Right renal pelvis (tissue), 4 donors: ENCODE data around the gene NEU1. TPM values are rescaled to one million over a fixed set of nuclear protein-coding genes. Genes with fewer than 3 reads are reported as not detected.
A peak's percentile ranks its signal among the peaks of the same experiment; 100 is the strongest.

Experiments
- DNase-seq, 4 donors: peaks; one replicate each; pipeline ENCODE4 v3.0.0-alpha.2; 2013; ENCODE audit warnings: low read depth in 4 of 4, low spot score in 3 of 4, missing footprints in 1 of 4
- polyA plus RNA-seq, 4 donors: library from polyadenylated mRNA; unstranded; fragments of 120-200 nt; gene quantifications; one replicate each; pipeline ENCODE4 v1.2.1, GENCODE V29; 2013; ENCODE audit not compliant: insufficient read length in 4 of 4

NEU1 gene
- polyA plus RNA-seq, 4 donors: 76.5 to 91.2 (median 76.6) TPM

DNA sequence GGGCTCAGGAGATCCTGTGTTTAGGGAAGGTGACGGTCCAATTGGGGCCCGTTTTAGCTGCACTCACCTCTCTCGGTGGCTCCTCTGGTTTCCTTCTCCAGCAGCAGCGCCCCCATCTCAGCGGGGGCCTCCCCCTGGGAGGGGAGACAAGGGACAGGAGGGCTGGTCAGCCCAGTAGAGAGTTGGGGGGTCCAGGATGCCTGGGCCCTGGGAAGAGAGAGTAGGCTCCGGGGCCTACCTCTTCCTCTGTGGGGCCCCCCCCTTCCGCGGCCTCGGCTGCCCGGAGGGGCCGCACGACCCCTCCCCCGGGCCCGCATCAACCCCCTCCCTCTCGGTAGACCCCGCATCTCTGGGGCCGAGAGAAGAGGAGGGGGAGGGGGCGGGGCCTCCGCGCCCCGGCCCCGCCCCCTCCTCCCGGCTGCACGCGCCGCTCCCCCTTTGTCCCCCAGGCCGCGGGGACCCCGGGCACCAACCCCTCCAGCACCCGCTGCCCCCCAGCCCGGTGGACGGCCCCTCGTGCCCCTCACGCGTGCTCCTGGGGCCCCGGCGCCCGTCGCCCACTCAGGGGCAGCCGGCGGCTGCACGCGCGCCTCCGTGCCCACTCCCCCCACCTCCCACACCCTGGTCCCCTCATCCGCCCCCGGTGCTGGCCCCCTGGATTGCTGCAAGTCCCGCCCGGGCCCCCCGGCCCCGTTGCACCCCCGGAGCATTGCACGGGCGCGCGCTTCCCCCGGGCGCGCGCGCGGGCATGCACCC, 34.4 kb upstream of the NEU1 start:
- peak in 1 of 4 donors; percentile 6 for DNase-seq

DNA sequence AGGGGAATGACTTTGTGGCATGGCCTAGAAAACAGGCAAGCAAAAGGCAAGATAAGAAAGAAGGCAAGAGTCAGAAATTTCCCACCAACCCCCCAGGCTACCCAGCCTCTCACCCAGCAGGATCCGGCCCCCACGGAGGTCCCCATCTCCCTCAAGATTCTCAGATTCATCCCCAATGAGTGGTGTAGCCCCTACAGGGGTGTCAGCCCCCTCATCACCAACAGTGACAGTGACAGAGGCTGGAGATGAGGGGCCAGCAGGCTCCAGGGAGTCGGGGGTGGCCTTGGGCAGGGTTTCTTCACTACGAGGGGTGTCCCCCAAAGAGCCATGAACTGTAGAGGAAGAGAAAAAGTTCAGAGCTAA, 33.9 kb upstream of the NEU1 start:
- DNase-seq: no peak

DNA sequence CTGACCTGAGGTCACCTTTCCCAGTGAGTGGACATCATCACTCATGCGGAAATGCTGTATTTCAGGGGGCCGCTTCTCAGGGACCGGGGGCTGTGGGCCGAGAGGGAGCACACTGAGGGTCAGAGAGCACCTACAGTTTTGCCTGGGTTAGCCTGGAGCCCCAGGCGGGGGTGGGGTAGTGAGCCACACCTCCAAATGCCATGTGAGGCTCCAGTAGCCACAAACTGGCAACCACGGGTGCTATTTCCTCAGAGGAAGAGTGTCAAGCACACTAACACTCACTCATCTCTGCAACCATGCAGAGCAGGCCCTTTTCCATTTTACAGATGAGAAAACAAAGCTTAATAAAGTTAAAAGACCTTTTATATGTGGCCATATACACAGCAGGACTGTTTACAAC, 30.2 kb upstream of the NEU1 start:
- DNase-seq: no peak

DNA sequence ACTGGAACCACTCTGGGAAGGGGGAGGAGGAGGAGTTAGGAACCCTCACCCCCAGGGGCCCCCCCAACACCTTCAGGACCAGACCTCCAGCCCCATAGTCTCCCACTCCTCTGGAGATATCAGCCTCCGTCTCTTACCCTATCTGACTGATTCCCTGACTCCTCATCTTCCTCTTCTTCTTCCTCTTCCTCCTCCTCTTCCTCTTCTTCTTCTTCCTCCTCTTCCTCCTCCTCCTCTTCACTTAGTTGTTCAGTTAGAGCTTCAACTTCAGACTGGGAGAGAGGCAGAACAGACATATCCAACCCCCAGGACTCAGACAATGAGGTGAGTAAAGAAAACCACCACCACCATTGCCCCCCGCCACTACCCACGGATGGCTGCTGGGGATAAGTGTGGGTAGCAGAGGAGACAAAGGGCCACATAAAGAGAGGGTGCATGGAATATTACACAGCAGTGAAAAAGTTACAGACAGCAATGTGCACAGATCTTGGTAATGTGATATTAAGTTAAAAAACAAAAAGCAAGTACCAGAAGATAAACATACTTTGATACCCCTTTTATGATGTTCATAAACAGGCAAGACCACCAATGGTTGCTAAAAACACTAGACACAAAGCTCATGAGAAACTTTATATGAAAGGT, 26.8 kb upstream of the NEU1 start:
- DNase-seq: no peak

DNA sequence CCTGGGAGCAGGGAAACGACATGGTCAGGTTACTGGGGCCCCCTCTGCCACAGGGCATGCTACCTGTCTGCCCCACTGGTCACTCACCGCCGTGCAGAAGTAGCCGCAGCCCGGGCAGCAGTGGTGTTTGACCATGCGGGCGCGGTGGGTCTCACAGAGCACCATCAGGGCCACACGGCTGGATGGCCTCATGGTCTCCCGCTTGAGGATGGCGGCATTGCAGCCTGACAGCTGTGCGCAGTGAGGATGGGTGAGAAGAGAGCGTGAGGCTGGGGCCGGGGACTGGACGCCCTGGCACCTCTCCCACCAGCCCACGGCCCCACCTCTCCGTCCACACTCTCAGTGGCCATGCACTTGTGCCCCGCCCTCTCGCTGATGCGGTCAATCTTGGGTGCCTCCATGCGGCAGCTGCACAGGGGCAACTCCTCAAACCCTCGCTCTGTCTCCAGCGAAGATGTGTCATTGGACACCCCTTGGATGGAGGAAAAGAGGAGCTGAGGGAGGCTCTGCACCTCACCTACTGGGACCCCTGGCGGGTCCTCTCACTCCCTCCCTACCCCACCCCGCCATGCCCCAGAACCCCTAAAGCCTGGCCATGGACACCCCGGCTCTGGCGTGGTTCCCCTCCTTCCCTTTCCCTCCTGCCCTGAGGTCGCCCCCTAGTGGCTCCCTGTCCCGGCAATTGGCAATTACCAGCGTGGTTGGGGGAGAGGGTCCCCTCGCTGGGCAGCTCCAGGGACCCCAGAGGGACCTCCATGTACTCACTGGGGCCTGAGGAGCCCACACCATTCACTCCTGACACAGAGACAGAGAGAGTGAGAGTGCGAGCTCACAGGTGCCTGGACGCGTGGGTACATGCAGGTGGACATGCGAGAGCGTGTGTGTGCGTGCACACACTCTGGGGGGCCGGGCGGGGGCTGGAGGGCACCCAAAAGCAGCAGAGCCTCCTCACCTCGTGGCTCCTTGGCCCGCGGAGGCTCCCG, 25.9 kb upstream of the NEU1 start:
- no peak for DNase-seq

DNA sequence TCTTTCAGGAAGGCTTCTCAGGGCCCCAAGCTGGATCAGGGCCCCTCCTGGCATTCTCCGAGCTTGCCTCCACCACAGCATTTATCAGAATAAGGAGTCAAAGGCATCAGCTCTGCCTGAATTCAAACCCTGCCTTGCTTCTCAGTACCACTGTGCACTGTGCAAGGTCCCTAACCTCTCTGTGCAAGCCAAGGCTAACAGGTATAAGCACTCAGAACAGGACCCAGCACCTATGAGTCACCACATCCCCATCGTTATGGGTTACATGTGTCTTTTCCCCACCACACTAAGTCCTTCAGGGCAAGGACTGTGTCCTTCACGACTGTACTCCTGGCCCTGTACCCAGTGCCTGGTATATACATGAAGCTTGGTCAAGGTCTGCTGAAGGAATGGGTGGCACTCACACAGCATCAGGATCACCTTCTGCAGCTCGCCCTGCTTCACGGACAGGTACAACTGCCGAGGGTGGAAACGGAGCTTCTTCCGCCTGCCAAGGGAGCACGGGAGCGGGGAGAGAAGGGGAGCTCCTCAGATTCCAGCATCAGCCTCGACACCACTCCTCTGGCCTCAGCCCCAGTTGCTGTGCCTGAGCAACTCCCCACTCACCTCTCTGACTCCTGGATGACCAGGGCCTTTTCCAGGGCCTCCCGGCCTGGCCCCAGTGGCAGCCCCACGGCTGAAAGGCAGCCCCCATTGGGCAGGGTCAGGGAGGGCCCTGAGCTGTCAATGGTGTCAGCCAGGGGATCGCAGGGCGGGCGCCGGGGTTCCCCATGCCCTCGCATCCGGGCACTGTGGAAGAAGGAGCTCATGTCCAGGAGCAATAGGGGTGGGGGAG, 24.8 kb upstream of the NEU1 start:
- DNase-seq: no peak

DNA sequence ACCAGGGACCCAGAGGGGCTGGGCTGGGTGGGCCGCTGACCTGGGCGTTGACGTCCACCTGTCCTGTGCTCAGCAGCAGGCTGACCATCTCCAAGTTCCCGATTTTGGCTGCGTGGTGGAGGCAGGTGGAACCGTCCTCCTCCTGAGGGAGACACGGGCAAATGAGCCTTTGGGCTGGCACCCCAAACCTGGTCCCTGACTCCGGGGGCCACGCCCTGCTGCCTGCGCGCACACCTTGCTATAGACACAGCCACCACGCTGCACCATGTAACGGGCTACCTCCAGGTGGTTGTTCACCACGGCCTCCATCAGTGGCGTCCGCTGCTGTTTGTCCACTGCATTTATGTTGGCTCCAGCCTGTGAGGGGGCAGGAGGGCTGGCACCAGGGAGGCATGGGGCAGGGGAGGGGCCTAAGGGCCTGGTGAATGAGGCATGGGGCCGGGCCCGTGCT, 23.9 kb upstream of the NEU1 start:
- no peak for DNase-seq

DNA sequence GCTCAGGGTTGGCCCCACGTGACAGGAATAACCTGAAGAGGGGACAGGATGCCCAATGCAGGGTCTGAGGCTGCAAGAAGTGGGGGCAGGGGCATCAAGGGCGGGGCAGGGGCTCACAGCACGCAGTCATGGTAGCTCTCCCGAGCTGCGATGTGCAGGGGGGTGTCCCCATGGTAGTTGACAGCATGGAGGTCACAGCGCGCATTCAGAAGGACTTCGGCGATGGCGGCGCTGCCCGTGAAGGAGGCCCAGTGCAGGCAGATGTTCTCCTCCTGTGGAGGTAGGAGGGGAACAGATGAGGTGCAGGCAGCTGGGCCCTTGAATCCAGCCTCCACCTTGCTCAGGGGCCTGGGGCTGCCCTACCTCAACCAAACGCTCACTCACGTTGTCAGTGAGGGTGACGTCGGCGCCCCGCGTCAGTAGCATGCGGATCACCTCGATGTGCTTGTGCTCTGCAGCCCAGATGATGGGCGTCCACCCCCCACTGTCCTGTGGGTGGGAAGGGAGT, 22.0 kb upstream of the NEU1 start:
- DNase-seq: no peak

DNA sequence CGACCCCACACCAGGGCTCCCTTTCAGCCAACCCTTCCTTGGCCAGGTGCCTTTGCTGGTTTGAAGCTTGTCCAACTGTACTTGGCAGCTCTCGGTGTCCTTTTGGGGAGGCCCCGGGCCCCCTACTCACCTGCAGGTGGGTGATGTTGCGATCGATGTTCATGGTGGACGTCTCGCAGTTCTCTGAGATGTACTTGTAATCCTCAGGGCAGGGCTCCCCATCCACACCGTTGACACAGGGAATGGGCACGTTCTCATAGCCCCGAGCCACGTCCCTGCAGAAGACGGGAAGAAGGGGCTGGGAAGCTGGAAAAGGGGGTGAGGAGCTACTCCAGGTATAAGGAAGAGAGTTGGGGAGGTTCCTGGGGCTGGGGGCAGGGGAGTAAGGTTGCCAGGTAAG, 21.1 kb upstream of the NEU1 start:
- no peak for DNase-seq

DNA sequence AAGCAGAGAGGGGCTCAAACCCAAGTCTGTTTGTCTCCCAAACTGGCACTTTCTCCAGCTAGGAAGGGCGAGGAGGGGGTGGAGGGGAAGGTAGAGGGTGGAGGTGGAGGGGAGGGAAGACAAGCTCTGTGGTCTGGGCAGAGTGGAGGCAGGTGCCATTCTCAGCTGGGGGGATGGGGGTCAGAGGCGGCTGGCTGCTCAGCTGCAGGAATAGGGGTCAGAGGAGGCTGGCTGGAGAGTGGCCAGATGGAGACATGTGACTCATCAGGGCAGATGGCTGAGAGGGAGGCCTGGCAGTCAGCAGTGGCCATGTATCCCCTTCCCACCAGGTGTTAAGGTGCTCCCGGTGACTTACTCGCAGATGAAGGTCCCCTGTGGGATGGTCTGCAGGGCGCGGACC, 19.7 kb upstream of the NEU1 start:
- no peak for DNase-seq

DNA sequence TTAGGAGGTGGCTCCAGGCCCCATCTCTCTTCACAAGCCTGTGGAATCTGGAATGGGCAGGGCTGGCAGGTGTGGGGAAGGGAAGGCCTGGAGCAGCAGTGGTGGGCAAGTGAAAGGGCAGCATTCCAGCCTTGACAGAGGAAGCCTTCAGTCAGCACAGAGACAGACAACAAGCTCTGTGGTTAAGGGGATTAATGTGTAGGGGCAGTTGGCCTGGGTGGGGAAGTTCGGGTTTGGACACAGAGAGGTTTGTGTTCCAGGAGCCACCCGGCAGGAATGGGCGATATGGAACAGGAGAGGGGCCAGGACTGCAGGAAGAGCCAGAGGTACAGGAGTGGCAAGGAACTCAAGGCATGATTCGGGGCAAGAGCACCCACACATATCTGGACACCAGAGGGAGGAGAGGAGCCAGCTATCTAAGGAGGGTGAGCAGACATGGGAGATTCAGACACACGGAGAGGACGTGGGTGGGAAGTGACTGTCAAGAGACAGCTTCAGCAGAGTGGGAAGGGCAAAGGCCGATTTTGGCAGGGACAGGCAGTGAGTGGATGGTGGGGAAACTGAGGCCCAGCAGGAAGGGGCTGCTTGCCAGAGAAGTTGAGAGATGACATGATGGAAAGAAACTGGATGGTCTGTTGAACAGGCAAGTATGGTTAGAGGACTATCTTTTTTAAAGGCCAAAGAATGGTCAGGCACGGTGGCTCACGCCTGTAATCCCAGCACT, 18.7 kb upstream of the NEU1 start:
- DNase-seq: no peak

DNA sequence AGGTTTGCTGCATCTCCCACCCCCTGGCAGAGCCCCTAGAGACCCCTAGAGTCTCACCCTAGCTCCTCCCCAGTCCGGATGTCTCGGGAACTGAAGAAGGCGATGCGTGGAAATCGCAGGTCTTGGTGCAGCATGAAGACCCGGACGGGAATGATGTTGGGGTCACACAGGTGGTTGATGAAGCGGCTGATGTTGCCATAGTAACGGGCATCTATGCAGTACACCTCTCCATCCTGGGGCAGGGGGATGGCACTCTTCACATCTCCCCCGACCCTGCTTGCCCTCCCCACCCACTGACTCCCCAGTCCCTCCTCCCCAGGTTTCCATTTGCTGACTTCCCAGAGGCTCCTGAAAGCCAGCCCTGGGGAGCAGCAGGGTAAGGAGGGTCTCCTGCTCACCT, 18.0 kb upstream of the NEU1 start:
- no peak for DNase-seq

DNA sequence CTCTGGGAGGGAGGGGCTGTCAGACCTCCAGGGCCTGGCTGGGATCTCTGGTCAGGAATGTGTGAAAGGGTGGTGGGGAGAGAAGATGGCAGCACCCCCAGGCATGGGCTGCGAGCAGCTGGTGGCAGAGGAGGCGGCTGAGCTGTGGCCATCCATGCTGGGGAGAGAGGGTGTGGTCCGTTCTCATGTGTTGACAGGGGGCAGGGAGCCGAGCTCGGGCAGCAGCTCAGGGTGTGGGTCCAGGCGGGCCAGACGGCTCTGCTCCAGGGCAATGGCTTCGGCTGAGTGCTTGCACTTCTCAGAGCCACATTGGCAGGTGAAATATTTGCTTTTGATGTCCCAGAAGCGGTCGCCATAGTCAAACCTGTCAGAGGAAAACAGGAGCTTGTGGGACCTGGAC, 17.3 kb upstream of the NEU1 start:
- no peak for DNase-seq

DNA sequence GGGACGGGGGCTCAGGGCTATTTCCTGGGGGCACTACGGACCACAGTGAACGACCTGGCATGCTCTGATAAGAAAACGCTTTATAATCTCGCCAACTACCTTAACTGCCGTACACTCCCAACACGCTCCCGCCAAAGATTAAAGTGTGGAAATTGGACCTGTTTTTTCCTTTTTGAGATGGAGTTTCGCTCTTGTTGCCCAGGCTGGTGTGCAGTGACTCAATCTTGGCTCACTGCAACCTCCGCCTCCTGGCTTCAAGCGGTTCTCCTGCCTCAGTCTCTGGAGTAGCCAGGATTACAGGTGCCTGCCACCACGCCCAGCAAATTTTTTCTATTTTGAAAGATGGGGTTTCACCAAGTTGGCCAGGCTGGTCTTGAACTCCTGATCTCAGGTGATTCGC, 16.5 kb upstream of the NEU1 start:
- no peak for DNase-seq

DNA sequence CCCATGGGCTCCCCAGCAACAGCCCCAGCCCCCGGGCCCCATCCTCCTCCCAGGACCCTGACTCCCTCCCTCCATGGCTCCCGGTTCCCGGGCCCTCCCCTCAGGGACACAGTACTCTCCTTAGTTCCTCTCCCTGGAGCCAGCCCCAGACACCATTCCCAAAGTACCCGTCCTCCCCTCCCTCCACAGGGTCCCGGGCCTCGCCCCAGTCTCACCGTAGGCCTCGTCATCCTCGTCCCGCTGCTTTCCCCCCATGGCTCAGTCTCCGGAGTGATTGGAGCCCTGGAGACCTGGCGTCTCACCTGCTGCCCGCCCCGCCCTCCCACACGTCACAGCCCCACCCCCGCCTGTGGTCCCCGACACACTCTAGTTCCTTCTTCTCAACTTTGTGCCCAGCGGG, 16.1 kb upstream of the NEU1 start, which contains the start of gene SLC44A4:
Gene SLC44A4 (minus strand): TSS at position 272 of the 400 bp plus-strand sequence. CDS start 17 bp downstream, at position 255.
- DNase-seq: no peak

DNA sequence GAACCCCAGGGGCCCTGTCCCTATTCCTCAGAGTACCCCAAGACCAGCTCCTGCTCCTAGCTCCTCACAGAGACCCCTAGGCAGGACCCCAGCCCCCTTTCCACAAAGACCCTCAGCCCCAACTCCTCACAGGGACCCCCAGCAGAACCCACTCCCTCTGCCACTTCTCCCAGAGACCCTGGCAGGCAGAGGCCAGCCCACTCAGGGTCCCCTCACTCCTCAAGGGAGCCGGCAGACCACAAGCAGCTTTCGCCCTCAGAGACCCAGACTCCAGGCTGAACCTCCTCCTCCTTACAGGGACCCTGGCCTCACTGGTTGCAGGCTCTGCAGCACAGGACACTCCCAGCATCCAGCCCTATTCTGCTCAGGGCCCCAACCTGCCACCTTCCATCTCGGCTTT, 15.6 kb upstream of the NEU1 start:
- no peak for DNase-seq

DNA sequence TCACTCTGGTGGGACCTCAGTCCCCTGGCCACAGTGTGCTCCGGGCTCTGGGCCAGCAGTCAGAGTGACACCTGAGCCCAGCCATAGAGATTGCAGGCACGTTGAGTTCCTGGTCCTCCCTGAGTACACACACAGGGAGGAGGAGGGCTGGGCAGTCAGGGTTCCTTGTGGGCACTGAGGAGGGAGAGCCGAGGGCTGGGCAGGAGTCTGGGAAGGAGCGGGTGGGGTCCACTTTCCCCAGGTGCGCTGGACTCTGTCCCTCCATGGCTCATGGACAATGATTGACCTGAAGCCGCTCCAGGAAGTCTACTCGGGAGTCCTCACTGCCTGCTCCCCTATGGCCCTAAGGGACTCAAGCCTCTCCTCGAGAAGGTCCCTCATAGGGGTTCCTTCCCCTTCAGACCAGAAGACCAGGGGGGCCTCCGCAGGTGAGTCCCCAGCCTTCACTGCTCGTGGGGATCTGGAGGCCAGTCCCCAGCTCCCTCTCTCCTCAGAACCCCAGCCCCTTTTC, 15.1 kb upstream of the NEU1 start:
- DNase-seq: no peak

DNA sequence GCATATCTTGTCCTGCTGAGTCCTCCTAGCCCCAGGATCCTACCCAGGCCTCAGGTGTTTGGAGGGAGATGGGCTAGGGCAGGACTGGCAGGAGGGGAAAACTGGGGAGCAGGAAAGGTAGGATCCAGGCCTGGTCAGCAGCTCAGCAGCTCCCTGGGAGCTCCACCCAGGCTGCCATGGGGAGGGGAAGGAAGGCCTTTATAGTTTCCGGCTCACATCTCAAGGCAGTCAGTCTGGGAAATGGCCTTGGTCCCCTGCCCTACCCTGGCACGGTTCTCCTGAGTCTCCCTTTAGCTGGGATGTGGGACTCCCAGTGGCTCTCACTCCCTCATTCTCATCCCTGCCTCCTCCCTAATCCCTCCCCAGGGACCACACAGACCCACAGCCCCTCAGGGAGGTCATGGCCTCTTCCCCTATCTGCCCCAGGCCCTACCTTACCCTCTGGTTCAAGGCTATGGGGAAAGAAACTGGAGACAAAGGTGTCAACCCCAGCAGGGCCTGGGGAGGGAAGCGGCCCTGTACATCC, 14.6 kb upstream of the NEU1 start:
- DNase-seq: no peak

DNA sequence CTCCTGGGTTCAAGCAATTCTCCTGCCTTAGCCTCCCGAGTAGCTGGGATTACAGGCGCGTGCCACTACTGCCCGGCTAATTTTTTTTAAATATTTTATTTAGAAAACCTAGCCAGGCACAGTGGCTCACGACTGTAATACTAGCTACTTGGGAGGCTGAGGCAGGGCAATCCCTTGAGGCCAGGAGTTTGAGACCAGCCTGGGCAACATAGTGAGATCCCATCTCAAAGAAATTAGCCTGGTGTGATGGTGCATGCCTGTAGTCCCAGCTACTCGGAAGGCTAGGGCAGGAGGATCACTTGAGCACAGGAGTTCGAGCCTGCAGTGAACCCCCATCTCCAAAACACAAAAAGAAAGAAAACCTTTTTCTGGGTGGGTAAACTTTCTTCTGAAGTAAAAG, 13.7 kb upstream of the NEU1 start:
- DNase-seq: no peak
